Stimulated activated naive CD8-positive, alpha-beta T cell treated with anti-CD3 and anti-CD28 coated beads, Interleukin-15, Interleukin-2, amounts not matched to agents 100 ng/mL and 50 ng/mL, for 24 hours (primary cell): Measurements from ENCODE around the gene TUBB6.

ENCODE experiments used
- H3K27ac Mint-ChIP-seq: one replicate; pipeline ENCODE4 v1.8.0; 2021; ENCODE audit warnings: mild to moderate bottlenecking, mixed read lengths
- H3K27me3 Mint-ChIP-seq: one replicate; pipeline ENCODE4 v1.8.0; 2021; ENCODE audit warnings: mixed read lengths
- H3K36me3 Mint-ChIP-seq: one replicate; pipeline ENCODE4 v1.8.0; 2021; ENCODE audit warnings: low read depth, mixed read lengths
- H3K4me1 Mint-ChIP-seq: one replicate; pipeline ENCODE4 v1.8.0; 2021; ENCODE audit warnings: low read depth, mixed read lengths
- H3K4me3 Mint-ChIP-seq: one replicate; pipeline ENCODE4 v1.8.0; 2021; ENCODE audit warnings: mild to moderate bottlenecking, mixed read lengths
- H3K9me3 Mint-ChIP-seq: one replicate; pipeline ENCODE4 v1.8.0; 2021; ENCODE audit warnings: mixed read lengths

The TUBB6 gene

GRCh38 chr18:12334366-12334808 lies 26.3 kb downstream of the TUBB6 start:
- H3K4me1 Mint-ChIP-seq: no peaks in the 10 kb centered on the region
- no peaks in the 10 kb centered on the region for H3K27me3 Mint-ChIP-seq
- no peak overlapping the region for H3K4me3 Mint-ChIP-seq
- no peak overlapping the region for H3K27ac Mint-ChIP-seq
- H3K36me3 Mint-ChIP-seq: peaks cover 57% of the 10 kb centered on the region
- no peaks in the 10 kb centered on the region for H3K9me3 Mint-ChIP-seq

GRCh38 chr18:12334863-12335262 lies 26.8 kb downstream of the TUBB6 start:
- H3K4me1 Mint-ChIP-seq: no peaks in the 10 kb centered on the region
- H3K36me3 Mint-ChIP-seq: peaks cover 52% of the 10 kb centered on the region
- H3K27ac Mint-ChIP-seq: no peak overlapping the region
- H3K9me3 Mint-ChIP-seq: no peaks in the 10 kb centered on the region
- H3K4me3 Mint-ChIP-seq: no peak overlapping the region
- no peaks in the 10 kb centered on the region for H3K27me3 Mint-ChIP-seq

DNA sequence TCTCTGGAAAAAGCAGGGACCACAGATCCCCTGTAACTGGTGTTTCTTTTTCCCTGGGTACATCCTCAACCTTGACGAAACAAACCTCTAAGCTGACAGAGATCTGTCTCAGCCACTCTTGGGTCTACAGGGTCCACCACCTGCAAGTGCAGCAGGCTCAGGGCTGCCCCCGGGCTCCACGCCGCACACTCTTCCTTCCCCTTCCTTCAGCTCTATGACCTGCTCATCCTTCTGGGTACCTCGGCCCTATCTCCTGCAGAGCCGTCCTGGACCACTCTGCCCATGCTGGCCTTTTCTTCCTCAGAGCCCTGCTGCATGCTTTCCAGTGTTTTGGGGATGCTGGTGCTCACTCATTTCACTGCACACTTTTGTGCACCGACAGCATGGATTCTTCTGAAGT lies 27.5 kb downstream of the TUBB6 start:
- Mint-ChIP-seq H3K36me3 (peaks cover 57% of the 10 kb centered on the region), H3K4me3 (no peak overlapping the region), H3K27me3 (no peaks in the 10 kb centered on the region), H3K9me3 (no peaks in the 10 kb centered on the region), H3K27ac (no peak overlapping the region), H3K4me1 (no peaks in the 10 kb centered on the region)

GRCh38 chr18:12336171-12336613 lies 28.2 kb downstream of the TUBB6 start:
- no peak overlapping the region for H3K4me3 Mint-ChIP-seq
- peak overlapping the region; percentile 41 for H3K27ac Mint-ChIP-seq
- peaks cover 61% of the 10 kb centered on the region for H3K36me3 Mint-ChIP-seq

DNA sequence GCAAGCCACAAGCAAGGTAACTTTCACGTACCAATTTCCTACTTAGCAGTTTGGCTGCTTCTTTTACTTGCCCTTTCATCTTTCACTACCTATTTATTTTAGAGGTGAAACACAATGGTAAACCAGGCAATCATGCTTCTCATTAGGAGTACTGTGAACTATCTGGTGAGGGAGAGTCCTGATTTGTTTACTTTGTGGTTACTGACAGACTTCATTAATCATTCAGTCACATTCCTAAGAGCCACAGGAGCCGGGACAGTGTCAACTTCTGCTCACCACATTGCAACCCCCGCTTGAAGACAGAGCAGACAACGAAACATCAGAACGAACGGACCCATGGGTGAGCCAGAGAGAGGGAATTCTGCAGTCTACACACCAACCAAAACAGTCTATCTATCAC lies 28.8 kb downstream of the TUBB6 start:
- Mint-ChIP-seq H3K27ac (peak overlapping the region; percentile 19), H3K36me3 (peaks cover 68% of the 10 kb centered on the region), H3K4me1 (no peaks in the 10 kb centered on the region), H3K4me3 (no peak overlapping the region), H3K9me3 (no peaks in the 10 kb centered on the region), H3K27me3 (no peaks in the 10 kb centered on the region)

More at GRCh38 chr18:12336171-12336613, 28.2 kb downstream of the TUBB6 start:
- H3K27me3 Mint-ChIP-seq: no peaks in the 10 kb centered on the region
- no peaks in the 10 kb centered on the region for H3K4me1 Mint-ChIP-seq
- no peaks in the 10 kb centered on the region for H3K9me3 Mint-ChIP-seq

DNA sequence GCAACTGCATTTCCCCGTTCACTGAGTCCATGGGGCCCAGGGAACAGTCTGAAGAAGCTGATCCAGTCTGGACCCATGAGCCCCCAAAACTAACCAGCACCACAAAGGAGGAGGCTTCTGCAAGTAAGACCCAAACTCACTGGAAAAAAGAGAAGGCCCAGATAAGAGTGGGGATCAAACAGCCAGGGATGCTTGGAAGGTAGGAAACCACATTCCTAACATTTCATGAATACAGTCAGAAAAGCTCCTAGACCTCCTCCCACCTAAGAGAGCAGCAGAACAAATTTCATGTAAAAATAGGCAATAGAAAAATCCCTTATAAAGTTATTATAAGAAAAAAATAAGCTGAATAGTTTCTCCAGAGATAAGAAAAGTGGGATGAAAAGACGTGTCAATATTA lies 30.3 kb downstream of the TUBB6 start:
- Mint-ChIP-seq H3K36me3 (peaks cover 80% of the 10 kb centered on the region), H3K9me3 (no peaks in the 10 kb centered on the region)

GRCh38 chr18:12340945-12341660 lies 33.1 kb downstream of the TUBB6 start:
- Mint-ChIP-seq H3K9me3 (no peaks in the 10 kb centered on the region), H3K4me1 (no peaks in the 10 kb centered on the region), H3K4me3 (no peak overlapping the region), H3K36me3 (peaks cover 79% of the 10 kb centered on the region), H3K27ac (no peak overlapping the region), H3K27me3 (no peaks in the 10 kb centered on the region)

More for the DNA sequence above, 30.3 kb downstream of the TUBB6 start:
- Mint-ChIP-seq H3K4me3 (no peak overlapping the region), H3K27me3 (no peaks in the 10 kb centered on the region), H3K27ac (no peak overlapping the region), H3K4me1 (no peaks in the 10 kb centered on the region)

DNA sequence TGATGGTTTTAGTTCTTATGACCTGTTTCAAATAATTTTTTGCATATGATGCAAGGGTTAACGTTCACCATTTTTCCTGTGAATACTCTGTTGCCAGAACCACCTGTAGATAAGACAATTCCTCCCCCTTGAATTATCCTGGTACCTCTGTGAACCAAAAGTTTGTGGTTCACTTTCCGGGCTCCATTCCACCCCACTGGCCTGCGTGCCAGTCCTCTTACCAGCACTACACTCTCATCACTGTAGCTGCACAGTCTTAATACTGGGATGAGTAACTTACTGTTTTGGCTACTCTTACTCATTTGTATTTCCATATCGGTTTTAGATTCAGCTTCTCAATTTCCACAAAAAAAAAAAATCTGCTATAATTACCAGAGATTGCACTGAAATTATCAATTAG lies 34.6 kb downstream of the TUBB6 start:
- Mint-ChIP-seq H3K27me3 (no peaks in the 10 kb centered on the region), H3K36me3 (peaks cover 77% of the 10 kb centered on the region), H3K4me3 (no peak overlapping the region), H3K4me1 (no peaks in the 10 kb centered on the region), H3K9me3 (no peaks in the 10 kb centered on the region), H3K27ac (no peak overlapping the region)

- H3K36me3 Mint-ChIP-seq: peaks cover 84% of the 10 kb centered on the region
Measured at GRCh38 chr18:12345491-12346239, 37.6 kb downstream of the TUBB6 start.

GRCh38 chr18:12346240-12346565 lies 38.2 kb downstream of the TUBB6 start:
- H3K4me1 Mint-ChIP-seq: no peaks in the 10 kb centered on the region
- no peak overlapping the region for H3K27ac Mint-ChIP-seq
- no peaks in the 10 kb centered on the region for H3K9me3 Mint-ChIP-seq
- H3K4me3 Mint-ChIP-seq: no peak overlapping the region
- no peaks in the 10 kb centered on the region for H3K27me3 Mint-ChIP-seq
- H3K36me3 Mint-ChIP-seq: peaks cover 84% of the 10 kb centered on the region

More at GRCh38 chr18:12345491-12346239, 37.6 kb downstream of the TUBB6 start:
- Mint-ChIP-seq H3K9me3 (no peaks in the 10 kb centered on the region), H3K4me1 (no peaks in the 10 kb centered on the region), H3K27ac (no peak overlapping the region), H3K4me3 (no peak overlapping the region), H3K27me3 (no peaks in the 10 kb centered on the region)

- Mint-ChIP-seq H3K4me1 (no peaks in the 10 kb centered on the region), H3K27ac (no peak overlapping the region), H3K9me3 (no peaks in the 10 kb centered on the region), H3K4me3 (no peak overlapping the region), H3K27me3 (no peaks in the 10 kb centered on the region), H3K36me3 (peaks cover 78% of the 10 kb centered on the region)
Measured at GRCh38 chr18:12347895-12348294, 39.9 kb downstream of the TUBB6 start.

- no peaks in the 10 kb centered on the region for H3K9me3 Mint-ChIP-seq
- no peak overlapping the region for H3K27ac Mint-ChIP-seq
- H3K36me3 Mint-ChIP-seq: peaks cover 67% of the 10 kb centered on the region
- H3K27me3 Mint-ChIP-seq: no peaks in the 10 kb centered on the region
- peaks cover 4% of the 10 kb centered on the region for H3K4me1 Mint-ChIP-seq
- no peak overlapping the region for H3K4me3 Mint-ChIP-seq
Measured at GRCh38 chr18:12352188-12352587, 44.1 kb downstream of the TUBB6 start.

DNA sequence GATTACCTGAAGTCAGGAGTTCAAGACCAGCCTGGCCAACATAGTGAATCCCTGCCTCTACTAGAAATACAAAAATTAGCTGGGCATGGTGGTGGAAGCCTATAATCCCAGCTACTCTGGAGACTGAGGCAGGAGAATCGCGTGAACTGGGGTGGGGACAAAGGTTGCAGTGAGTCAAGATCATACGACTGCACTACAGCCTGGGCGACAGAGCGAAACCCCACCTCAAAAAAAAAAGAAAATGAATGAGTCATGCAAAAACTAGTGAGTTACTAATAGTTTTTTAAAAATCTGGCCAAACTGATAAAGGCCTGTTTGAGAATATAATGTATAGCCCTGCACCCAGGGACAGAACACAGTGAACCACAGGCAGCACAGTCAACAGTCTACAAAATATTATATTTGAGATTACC lies 51.5 kb downstream of the TUBB6 start:
- no peak overlapping the region for H3K4me3 Mint-ChIP-seq
- H3K27ac Mint-ChIP-seq: no peak overlapping the region
- peaks cover 14% of the 10 kb centered on the region for H3K4me1 Mint-ChIP-seq
- H3K27me3 Mint-ChIP-seq: no peaks in the 10 kb centered on the region
- H3K9me3 Mint-ChIP-seq: no peaks in the 10 kb centered on the region
- peaks cover 67% of the 10 kb centered on the region for H3K36me3 Mint-ChIP-seq

DNA sequence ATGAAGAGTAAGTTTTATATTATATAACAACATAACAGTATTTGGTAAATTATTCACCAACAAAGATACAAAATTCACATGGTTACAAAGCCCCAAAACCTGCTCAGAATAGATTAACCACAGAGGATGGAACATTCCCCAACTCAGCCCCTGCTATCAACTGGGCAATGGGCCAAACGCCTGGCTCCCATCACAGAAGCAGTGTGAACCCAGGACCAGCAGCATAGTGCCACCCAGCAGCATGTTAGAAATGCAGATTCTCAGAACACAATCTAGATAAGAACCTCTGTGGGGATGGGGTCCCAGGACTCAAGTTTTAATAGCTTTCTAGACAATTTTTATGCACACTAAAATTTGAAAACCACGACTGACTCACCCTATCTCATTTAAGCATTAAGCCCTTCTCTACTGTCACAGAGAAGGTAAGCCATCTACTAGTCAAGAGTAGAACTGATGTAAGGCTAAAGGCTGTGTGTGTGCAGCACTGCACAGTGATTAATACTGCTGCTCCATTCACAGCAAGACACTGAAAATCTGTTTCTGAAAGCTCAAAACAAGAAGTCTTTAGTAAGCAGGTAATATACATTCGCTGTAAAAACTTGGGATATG lies 53.8 kb downstream of the TUBB6 start:
- Mint-ChIP-seq H3K4me1 (peaks cover 10% of the 10 kb centered on the region), H3K36me3 (peaks cover 77% of the 10 kb centered on the region), H3K27me3 (no peaks in the 10 kb centered on the region), H3K9me3 (no peaks in the 10 kb centered on the region), H3K27ac (no peak overlapping the region), H3K4me3 (no peak overlapping the region)

DNA sequence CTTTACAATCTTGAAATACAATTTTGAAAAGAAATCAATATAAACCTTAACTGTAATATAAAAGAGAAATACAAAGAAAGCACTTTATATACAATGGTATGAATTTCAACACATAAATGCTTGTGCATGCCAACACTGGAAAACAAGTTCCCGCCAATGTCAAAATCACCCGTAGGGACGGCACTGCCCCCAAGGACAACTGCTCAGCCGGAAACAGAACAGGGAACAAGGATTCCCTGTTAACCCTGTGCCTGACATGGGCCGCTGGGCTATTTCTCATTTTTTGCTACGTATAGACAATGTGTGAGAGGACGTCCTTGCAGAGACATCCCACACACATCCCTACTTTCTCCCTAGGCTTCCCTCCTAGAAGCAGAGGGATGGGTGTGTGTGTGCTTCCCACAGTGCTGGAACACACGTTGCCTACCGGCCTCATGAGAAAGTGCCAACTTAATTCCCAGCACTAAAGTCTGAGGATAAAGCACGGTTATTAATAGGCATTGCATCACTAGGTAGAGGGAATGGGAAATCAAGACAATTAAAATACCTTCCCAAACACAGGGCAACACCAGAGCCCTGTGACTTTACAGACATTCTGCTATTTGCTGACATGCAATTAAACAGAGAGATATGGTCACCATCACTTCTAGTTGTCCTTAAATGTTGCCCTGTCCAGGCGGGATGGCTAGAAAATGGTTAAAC lies 54.6 kb downstream of the TUBB6 start:
- peaks cover 76% of the 10 kb centered on the region for H3K36me3 Mint-ChIP-seq
- H3K4me1 Mint-ChIP-seq: peaks cover 10% of the 10 kb centered on the region
- no peak overlapping the region for H3K27ac Mint-ChIP-seq
- no peaks in the 10 kb centered on the region for H3K27me3 Mint-ChIP-seq
- H3K9me3 Mint-ChIP-seq: no peaks in the 10 kb centered on the region
- no peak overlapping the region for H3K4me3 Mint-ChIP-seq
